ENCODE measurements around the gene SDF2L1. TPM values are rescaled to one million over a fixed set of nuclear protein-coding genes. Genes with fewer than 3 reads are reported as not detected.
"Not testable (repeated sequence)": the region's sequence is repeated elsewhere in the genome, so short reads cannot be mapped to it uniquely, and the experiment has no call there.

SDF2L1 gene
- total RNA-seq, 1 experiment from 2014 or later: 34.7 TPM

DNA sequence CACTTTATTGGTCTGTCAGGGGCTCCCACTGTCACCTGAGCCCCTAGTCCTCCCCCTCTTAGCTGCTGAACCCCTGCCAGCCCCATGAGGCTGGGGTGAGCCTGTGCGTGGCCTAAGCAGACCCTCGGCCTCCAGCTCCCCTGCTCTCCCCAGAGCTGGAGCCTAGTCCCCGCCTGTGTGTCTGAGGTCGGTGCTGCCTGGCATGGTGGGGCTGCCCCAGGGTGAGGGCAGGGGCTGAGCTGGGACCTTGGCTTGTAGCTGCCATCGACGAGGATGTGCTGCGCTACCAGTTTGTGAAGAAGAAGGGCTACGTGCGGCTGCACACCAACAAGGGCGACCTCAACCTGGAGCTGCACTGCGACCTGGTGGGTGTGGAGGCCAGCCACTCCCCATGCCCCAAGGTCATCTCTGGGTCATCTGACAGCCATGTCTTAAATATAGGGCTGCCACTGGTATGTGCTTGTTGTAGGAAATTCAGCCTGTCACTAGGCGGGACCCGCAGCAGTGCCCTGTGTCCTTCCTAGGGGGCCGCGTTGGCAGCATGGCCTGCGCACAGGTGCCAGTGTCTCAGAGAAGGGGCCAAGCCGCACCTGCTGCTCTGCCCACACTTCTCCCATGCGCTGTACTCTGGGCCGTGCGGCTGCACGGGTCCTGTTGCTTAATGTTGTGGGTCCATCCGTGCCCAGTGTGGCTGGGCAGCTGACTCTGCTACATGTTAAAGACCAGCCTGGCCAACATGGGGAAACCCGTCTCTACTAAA is 44.7 kb downstream of the SDF2L1 start:
- DNase-seq (ENCODE audit: low read depth): no peak

- DNase-seq (ENCODE audit: low read depth): no peak
Measured at GRCh38 chr22:21687685-21688259, 45.7 kb downstream of the SDF2L1 start.

DNA sequence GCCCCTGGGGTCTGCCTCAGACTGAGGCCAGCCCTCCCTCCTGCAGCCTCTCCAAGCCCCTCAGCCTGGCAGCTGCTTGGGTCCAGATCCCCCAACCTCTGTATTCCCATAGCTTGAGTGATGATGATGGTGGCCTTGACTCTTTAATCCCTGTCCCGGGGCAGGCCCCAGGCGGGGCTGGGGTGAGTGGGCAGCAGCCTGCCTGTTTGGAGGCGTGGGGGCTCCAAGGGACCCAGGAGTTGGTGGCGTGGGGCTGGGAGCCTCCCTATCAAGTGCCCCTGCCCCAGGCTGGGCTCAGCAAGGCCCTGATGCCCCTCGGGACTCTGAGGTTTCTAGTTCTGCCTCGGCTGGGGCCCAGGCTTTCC is 46.2 kb downstream of the SDF2L1 start:
- no peak for DNase-seq (ENCODE audit: low read depth)

DNA sequence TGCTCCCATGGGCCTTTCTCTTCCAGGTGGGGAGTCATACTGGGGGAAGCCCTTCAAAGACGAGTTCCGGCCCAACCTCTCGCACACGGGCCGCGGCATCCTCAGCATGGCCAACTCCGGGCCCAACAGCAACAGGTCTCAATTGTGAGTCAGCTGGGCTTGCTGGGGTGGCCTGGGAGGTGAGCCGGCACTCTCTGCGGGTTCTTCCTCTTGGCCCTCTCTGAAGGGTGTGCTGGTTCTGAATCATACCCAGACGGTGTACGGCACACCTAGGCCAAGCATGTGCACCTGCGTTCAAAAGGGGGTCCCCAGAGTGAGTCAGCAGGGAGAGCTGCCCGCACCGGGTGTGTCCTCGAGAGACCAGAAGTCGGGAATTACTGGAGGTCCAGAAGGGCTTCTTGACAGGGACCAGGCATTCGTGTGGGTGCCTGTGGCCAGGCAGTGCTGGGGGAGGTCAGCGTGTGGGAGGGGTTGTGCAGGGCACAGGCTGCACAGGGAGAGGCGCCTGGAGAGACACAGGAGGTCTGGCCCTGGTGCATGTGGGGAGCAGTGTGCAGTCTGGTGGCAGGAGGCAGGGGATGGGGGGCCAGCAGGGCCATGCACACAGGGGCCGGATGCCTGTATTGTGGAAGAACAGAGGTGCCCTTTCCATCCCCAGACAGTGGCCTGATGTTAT is 46.7 kb downstream of the SDF2L1 start:
- DNase-seq (ENCODE audit: low read depth): no peak

GRCh38 chr22:21690401-21690801 is 48.3 kb downstream of the SDF2L1 start:
- DNase-seq (ENCODE audit: low read depth): peak; percentile 37

DNA sequence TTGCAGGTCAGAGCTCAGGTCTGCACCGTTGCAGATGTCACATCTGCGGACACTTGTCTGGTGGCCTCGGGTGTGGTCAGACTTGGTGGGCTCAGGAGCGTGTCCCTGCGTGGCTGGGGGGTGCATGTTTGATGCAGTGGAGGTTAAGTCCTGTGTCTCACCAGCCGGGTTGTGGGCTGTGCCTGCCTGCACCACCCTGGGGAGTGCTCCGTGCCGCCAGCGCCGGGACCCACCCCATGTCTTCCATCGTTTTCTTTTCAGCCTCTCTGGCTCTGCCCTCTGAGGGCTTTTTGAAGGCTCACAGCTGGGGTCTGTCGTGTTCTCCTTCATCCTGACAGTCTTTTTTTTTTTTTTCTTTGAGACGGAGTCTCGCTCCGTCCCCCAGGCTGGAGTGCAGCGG is 49.7 kb downstream of the SDF2L1 start:
- no peak for DNase-seq (ENCODE audit: low read depth)

DNA sequence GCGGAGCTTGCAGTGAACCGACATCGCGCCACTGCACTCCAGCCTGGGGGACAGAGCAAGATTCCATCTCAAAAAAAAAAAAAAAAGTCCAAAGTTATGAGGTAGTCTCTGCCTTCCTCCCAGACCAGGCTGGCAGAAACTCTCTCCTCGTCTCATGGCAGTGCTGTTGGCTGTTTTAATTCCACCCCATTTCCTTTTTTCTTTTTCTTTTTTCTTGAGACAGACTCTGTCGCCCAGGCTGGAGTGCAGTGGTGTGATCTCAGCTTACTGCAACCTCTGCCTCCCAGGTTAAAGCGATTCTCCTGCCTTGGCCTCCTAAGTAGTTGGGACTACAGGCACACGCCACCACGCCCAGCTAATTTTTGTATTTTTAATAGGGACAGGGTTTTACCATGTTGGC is 50.8 kb downstream of the SDF2L1 start:
- not testable (repeated sequence) for DNase-seq (ENCODE audit: low read depth)

DNA sequence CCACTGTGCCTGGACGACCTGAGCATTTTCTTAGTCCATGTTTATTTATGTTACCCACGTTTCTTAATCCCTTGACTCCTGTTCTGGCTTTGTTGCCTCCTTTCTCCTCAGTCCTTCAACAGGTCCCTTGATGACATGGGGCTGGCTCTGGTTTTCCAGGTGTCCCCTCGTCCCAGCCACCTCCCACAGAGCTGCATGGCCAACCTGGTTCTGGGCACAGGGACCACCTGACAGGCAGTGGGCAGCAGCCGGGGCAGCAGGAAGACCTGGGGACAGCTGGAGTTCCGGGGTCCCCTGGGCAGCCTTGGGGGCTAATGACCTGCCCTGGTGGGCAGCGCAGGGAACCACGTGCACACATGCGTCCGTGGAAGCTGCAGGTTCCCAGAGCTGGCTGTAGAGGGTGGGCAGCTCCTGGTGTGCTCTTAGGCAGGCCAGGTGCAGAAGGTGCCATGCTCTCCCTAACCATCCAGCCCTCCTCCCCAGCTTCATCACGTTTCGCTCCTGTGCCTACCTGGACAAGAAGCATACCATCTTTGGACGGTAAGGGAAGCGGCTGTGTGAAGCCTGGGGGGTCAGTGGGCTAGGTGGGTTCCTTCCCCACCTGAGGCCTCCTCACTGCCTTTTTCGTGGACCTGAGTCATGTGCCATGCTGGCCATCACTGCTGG is 51.4 kb downstream of the SDF2L1 start:
- no peak for DNase-seq (ENCODE audit: low read depth)

Other genes starting within 250 kb of the SDF2L1 start
- 0.24 and 0.88 TPM in 2 replicates for gene HIC2, start 224.9 kb upstream of the SDF2L1 start, total RNA-seq (2014; rRNA removed; shearing (Covaris generic))
- gene TMEM191C, start 174.9 kb upstream of the SDF2L1 start, total RNA-seq (2014; rRNA removed; shearing (Covaris generic)): 0.48 and 1.6 TPM in 2 replicates
- gene RIMBP3C, start 90.8 kb upstream of the SDF2L1 start, total RNA-seq (2014; rRNA removed; shearing (Covaris generic)): 0.20 TPM in 1 of 2 replicates, not detected in the other
- gene UBE2L3, start 74.6 kb upstream of the SDF2L1 start, total RNA-seq (2014; rRNA removed; shearing (Covaris generic)): 68.4 and 91.2 TPM in 2 replicates
- gene YDJC, start 12.3 kb upstream of the SDF2L1 start, total RNA-seq (2014; rRNA removed; shearing (Covaris generic)): 10.8 and 14.7 TPM in 2 replicates
- 0.10 and 0.36 TPM in 2 replicates for gene CCDC116, start 9.5 kb upstream of the SDF2L1 start, total RNA-seq (2014; rRNA removed; shearing (Covaris generic))
- 12.0 and 15.7 TPM in 2 replicates for gene PPIL2, start 23.7 kb downstream of the SDF2L1 start, total RNA-seq (2014; rRNA removed; shearing (Covaris generic))
- 1.1 and 1.8 TPM in 2 replicates for gene YPEL1, start 93.5 kb downstream of the SDF2L1 start, total RNA-seq (2014; rRNA removed; shearing (Covaris generic))
- gene MAPK1, start 225.3 kb downstream of the SDF2L1 start, total RNA-seq (2014; rRNA removed; shearing (Covaris generic)): 35.4 and 42.7 TPM in 2 replicates

All from RPMI7951 (cell line).